SK-N-MC (cell line): Measurements from ENCODE around the gene DSP.

Experiments used
- DNase-seq: peaks from one replicate; pipeline ENCODE4 v3.0.0-alpha.2; 2011; ENCODE audit warnings: low read depth, low spot score
- H3K27ac ChIP-seq: fragments of 200-600 bp; sonication (generic); 2 replicates; pipeline ENCODE4 v1.5.1; 2016; ENCODE audit warnings: mixed run types
- H3K36me3 ChIP-seq: fragments of 200-600 bp; sonication (generic); 2 replicates; pipeline ENCODE4 v1.6.1; 2017; ENCODE audit warnings: antibody characterized with exemption, low read length, mixed read lengths; ENCODE audit not compliant: insufficient read depth
- H3K4me3 ChIP-seq: fragments of 200-600 bp; sonication (generic); 2 replicates; pipeline ENCODE4 v1.5.1; 2016
- H3K9ac ChIP-seq: fragments of 200-600 bp; sonication (generic); 2 replicates; pipeline ENCODE4 v1.8.0; 2017; ENCODE audit warnings: mixed run types, mixed read lengths; ENCODE audit not compliant: insufficient read length
- H3K9me3 ChIP-seq: fragments of 200-600 bp; sonication (generic); 2 replicates; pipeline ENCODE4 v1.6.1; 2017; ENCODE audit warnings: low read depth, mild to moderate bottlenecking, antibody characterized with exemption, low read length, moderate library complexity, mixed read lengths
- EZH2 ChIP-seq: fragments of 200-600 bp; sonication (generic); IDR thresholded peaks from one replicate; pipeline ENCODE4 v1.6.1; 2017; ENCODE audit warnings: antibody characterized with exemption
- FOXP2 ChIP-seq: optimal IDR thresholded peaks from 2 replicates; pipeline ENCODE3; 2011; ENCODE audit warnings: mild to moderate bottlenecking, moderate library complexity; ENCODE audit not compliant: insufficient read depth; ENCODE audit errors: extremely low read length, control extremely low read depth
- POLR2AphosphoS5 ChIP-seq: IDR thresholded peaks from 2 replicates; pipeline ENCODE4 v1.6.1; 2012; ENCODE audit warnings: mild to moderate bottlenecking, low read depth, low read length, borderline replicate concordance

Gene DSP

GRCh38 chr6:7578931-7579330 is 37.5 kb downstream of the DSP start:
- no peak overlapping the region for H3K27ac ChIP-seq
- no peak for DNase-seq
- no peak overlapping the region for H3K4me3 ChIP-seq
- no peaks in the 10 kb centered on the region for H3K9me3 ChIP-seq
- TF ChIP-seq POLR2AphosphoS5 = no peak
- TF ChIP-seq FOXP2 = no peak
- no peak for TF ChIP-seq EZH2
- H3K9ac ChIP-seq = no peak overlapping the region
- peaks cover 29% of the 10 kb centered on the region; the same call in 1 of the 2 replicates for H3K36me3 ChIP-seq

GRCh38 chr6:7579851-7580250 is 38.4 kb downstream of the DSP start:
- no peak for DNase-seq

DNA sequence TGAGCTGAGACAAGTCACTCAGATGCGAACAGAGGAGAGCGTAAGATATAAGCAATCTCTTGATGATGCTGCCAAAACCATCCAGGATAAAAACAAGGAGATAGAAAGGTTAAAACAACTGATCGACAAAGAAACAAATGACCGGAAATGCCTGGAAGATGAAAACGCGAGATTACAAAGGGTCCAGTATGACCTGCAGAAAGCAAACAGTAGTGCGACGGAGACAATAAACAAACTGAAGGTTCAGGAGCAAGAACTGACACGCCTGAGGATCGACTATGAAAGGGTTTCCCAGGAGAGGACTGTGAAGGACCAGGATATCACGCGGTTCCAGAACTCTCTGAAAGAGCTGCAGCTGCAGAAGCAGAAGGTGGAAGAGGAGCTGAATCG is 39.1 kb downstream of the DSP start:
- DNase-seq = no peak
- H3K9me3 ChIP-seq = no peaks in the 10 kb centered on the region
- TF ChIP-seq POLR2AphosphoS5 = no peak
- TF ChIP-seq FOXP2 = no peak
- TF ChIP-seq EZH2 = no peak
- no peak overlapping the region for H3K9ac ChIP-seq
- no peak overlapping the region for H3K4me3 ChIP-seq
- peaks cover 26% of the 10 kb centered on the region; the same call in 1 of the 2 replicates for H3K36me3 ChIP-seq
- H3K27ac ChIP-seq = no peak overlapping the region

More at GRCh38 chr6:7579851-7580250, 38.4 kb downstream of the DSP start:
- H3K36me3 ChIP-seq = peaks cover 29% of the 10 kb centered on the region; the same call in 1 of the 2 replicates
- no peak overlapping the region for H3K9ac ChIP-seq
- H3K4me3 ChIP-seq = no peak overlapping the region
- no peak for TF ChIP-seq POLR2AphosphoS5
- no peak for TF ChIP-seq EZH2
- TF ChIP-seq FOXP2 = no peak
- no peaks in the 10 kb centered on the region for H3K9me3 ChIP-seq
- H3K27ac ChIP-seq = no peak overlapping the region

DNA sequence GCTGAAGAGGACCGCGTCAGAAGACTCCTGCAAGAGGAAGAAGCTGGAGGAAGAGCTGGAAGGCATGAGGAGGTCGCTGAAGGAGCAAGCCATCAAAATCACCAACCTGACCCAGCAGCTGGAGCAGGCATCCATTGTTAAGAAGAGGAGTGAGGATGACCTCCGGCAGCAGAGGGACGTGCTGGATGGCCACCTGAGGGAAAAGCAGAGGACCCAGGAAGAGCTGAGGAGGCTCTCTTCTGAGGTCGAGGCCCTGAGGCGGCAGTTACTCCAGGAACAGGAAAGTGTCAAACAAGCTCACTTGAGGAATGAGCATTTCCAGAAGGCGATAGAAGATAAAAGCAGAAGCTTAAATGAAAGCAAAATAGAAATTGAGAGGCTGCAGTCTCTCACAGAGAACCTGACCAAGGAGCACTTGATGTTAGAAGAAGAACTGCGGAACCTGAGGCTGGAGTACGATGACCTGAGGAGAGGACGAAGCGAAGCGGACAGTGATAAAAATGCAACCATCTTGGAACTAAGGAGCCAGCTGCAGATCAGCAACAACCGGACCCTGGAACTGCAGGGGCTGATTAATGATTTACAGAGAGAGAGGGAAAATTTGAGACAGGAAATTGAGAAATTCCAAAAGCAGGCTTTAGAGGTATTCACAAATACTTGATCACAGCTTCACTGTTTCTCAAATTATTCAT is 39.6 kb downstream of the DSP start:
- no peak overlapping the region for H3K9ac ChIP-seq
- H3K27ac ChIP-seq = peak overlapping the region; percentile 48
- no peaks in the 10 kb centered on the region for H3K9me3 ChIP-seq
- peaks cover 25% of the 10 kb centered on the region; the same call in 1 of the 2 replicates for H3K36me3 ChIP-seq
- H3K4me3 ChIP-seq = no peak overlapping the region
- DNase-seq = no peak
- TF ChIP-seq FOXP2 = no peak
- TF ChIP-seq POLR2AphosphoS5 = no peak
- no peak for TF ChIP-seq EZH2

DNA sequence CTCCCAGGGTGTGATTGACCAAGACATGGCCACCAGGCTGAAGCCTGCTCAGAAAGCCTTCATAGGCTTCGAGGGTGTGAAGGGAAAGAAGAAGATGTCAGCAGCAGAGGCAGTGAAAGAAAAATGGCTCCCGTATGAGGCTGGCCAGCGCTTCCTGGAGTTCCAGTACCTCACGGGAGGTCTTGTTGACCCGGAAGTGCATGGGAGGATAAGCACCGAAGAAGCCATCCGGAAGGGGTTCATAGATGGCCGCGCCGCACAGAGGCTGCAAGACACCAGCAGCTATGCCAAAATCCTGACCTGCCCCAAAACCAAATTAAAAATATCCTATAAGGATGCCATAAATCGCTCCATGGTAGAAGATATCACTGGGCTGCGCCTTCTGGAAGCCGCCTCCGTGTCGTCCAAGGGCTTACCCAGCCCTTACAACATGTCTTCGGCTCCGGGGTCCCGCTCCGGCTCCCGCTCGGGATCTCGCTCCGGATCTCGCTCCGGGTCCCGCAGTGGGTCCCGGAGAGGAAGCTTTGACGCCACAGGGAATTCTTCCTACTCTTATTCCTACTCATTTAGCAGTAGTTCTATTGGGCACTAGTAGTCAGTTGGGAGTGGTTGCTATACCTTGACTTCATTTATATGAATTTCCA is 43.9 kb downstream of the DSP start:
- DNase-seq = no peak
- no peaks in the 10 kb centered on the region for H3K9me3 ChIP-seq
- H3K9ac ChIP-seq = no peak overlapping the region
- no peak overlapping the region for H3K4me3 ChIP-seq
- no peak for TF ChIP-seq POLR2AphosphoS5
- TF ChIP-seq FOXP2 = no peak
- no peak for TF ChIP-seq EZH2
- H3K36me3 ChIP-seq = peaks cover 13% of the 10 kb centered on the region; the same call in 1 of the 2 replicates
- no peak overlapping the region for H3K27ac ChIP-seq

- Histone ChIP-seq H3K36me3 (peaks cover 9% of the 10 kb centered on the region; the same call in 1 of the 2 replicates), H3K27ac (no peak overlapping the region)
- no peak for DNase-seq
Observed at GRCh38 chr6:7587631-7588100, 46.2 kb downstream of the DSP start.

GRCh38 chr6:7588506-7588905 is 47.0 kb downstream of the DSP start:
- no peaks in the 10 kb centered on the region for H3K9me3 ChIP-seq
- TF ChIP-seq POLR2AphosphoS5 (no peak), FOXP2 (no peak), EZH2 (no peak)
- H3K27ac ChIP-seq = no peak overlapping the region
- H3K9ac ChIP-seq = no peak overlapping the region
- H3K4me3 ChIP-seq = no peak overlapping the region
- H3K36me3 ChIP-seq = peaks cover 7% of the 10 kb centered on the region
- no peak for DNase-seq

More at GRCh38 chr6:7587631-7588100, 46.2 kb downstream of the DSP start:
- H3K4me3 ChIP-seq = no peak overlapping the region
- no peaks in the 10 kb centered on the region for H3K9me3 ChIP-seq
- H3K9ac ChIP-seq = no peak overlapping the region
- no peak for TF ChIP-seq POLR2AphosphoS5
- no peak for TF ChIP-seq FOXP2
- no peak for TF ChIP-seq EZH2

- no peak for DNase-seq
- Histone ChIP-seq H3K9me3 (no peaks in the 10 kb centered on the region), H3K9ac (peak overlapping the region; percentile 79), H3K27ac (no peak overlapping the region), H3K36me3 (peaks cover 11% of the 10 kb centered on the region), H3K4me3 (peak overlapping the region; percentile 92)
- no peak for TF ChIP-seq EZH2
- no peak for TF ChIP-seq POLR2AphosphoS5
- TF ChIP-seq FOXP2 = no peak
Observed at GRCh38 chr6:7589221-7589620, 47.8 kb downstream of the DSP start.
